ENCODE data around the gene CTNND2.

DNA sequence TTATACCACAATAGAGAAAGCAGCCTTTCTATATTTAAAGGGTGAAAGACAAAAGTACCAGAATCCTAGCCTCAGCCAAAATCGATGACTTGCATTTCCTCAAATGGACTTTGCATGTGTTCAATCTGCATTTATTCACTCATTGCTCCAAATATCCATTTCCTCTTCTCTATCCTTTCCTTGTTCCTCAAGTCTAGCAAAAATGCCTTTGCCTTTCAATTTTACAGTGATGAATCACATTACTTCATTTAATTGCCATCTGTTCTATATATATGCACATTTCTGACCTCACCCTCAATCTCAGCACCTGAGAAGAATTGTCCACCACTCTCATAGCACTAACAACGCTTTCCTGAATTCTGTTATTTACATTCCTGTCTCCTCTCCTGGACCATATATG lies 329.5 kb downstream of the CTNND2 start:
- TF ChIP-seq, protein P1, sequence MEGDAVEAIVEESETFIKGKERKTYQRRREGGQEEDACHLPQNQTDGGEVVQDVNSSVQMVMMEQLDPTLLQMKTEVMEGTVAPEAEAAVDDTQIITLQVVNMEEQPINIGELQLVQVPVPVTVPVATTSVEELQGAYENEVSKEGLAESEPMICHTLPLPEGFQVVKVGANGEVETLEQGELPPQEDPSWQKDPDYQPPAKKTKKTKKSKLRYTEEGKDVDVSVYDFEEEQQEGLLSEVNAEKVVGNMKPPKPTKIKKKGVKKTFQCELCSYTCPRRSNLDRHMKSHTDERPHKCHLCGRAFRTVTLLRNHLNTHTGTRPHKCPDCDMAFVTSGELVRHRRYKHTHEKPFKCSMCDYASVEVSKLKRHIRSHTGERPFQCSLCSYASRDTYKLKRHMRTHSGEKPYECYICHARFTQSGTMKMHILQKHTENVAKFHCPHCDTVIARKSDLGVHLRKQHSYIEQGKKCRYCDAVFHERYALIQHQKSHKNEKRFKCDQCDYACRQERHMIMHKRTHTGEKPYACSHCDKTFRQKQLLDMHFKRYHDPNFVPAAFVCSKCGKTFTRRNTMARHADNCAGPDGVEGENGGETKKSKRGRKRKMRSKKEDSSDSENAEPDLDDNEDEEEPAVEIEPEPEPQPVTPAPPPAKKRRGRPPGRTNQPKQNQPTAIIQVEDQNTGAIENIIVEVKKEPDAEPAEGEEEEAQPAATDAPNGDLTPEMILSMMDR (conservative IDR thresholded peaks at IDR 0.05; ENCODE audit: low read depth, low read length), result no peak
- TF ChIP-seq EZH2 (IDR thresholded peaks at IDR 0.05; ENCODE audit: borderline replicate concordance, low read depth, low read length, poor library complexity, severe bottlenecking), result no peak

Measured in A673 (cell line).